ENCODE data around the gene PFDN2.

DNA sequence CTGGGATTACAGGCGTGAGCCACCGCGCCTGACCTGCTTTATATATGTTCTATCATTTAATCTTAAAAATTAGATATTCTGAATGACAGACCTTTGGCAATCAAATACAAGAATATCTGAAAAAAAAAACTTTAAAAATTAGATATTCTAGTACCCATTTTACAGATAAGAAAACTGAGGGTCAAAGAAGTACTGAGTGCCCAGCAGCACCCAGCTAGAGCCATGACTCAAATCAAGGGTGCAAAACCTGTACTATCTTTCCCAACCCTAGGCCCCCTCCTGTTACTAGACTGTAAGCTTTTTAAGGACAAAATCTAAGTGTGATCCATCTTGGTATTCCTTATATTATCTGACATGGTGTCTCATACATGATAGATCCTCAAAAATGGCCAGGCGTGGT lies 56.4 kb downstream of the PFDN2 start:
- no peak for TF ChIP-seq SMC3 (IDR thresholded peaks at IDR 0.05; ENCODE audit: low read depth, low read length)
- TF ChIP-seq EP300 (IDR thresholded peaks at IDR 0.05; ENCODE audit: borderline replicate concordance in 1 of 2, low read depth in 1 of 2, low read length in 1 of 2): no peak
- TF ChIP-seq, protein P1, sequence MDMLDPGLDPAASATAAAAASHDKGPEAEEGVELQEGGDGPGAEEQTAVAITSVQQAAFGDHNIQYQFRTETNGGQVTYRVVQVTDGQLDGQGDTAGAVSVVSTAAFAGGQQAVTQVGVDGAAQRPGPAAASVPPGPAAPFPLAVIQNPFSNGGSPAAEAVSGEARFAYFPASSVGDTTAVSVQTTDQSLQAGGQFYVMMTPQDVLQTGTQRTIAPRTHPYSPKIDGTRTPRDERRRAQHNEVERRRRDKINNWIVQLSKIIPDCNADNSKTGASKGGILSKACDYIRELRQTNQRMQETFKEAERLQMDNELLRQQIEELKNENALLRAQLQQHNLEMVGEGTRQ (IDR thresholded peaks at IDR 0.05; ENCODE audit: borderline replicate concordance, low read depth, low read length): no peak
- TF ChIP-seq, protein P2, sequence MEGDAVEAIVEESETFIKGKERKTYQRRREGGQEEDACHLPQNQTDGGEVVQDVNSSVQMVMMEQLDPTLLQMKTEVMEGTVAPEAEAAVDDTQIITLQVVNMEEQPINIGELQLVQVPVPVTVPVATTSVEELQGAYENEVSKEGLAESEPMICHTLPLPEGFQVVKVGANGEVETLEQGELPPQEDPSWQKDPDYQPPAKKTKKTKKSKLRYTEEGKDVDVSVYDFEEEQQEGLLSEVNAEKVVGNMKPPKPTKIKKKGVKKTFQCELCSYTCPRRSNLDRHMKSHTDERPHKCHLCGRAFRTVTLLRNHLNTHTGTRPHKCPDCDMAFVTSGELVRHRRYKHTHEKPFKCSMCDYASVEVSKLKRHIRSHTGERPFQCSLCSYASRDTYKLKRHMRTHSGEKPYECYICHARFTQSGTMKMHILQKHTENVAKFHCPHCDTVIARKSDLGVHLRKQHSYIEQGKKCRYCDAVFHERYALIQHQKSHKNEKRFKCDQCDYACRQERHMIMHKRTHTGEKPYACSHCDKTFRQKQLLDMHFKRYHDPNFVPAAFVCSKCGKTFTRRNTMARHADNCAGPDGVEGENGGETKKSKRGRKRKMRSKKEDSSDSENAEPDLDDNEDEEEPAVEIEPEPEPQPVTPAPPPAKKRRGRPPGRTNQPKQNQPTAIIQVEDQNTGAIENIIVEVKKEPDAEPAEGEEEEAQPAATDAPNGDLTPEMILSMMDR (IDR thresholded peaks at IDR 0.05): no peak
- no peak for TF ChIP-seq GABPA (IDR thresholded peaks at IDR 0.05; ENCODE audit: low read depth)
- no peak for TF ChIP-seq JUND (IDR thresholded peaks at IDR 0.05)
- TF ChIP-seq MEF2A (IDR thresholded peaks at IDR 0.05; ENCODE audit: borderline replicate concordance, low read depth): no peak
- TF ChIP-seq, protein P3, sequence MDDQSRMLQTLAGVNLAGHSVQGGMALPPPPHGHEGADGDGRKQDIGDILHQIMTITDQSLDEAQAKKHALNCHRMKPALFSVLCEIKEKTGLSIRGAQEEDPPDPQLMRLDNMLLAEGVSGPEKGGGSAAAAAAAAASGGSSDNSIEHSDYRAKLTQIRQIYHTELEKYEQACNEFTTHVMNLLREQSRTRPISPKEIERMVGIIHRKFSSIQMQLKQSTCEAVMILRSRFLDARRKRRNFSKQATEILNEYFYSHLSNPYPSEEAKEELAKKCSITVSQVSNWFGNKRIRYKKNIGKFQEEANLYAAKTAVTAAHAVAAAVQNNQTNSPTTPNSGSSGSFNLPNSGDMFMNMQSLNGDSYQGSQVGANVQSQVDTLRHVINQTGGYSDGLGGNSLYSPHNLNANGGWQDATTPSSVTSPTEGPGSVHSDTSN (IDR thresholded peaks at IDR 0.05): no peak
- no peak for TF ChIP-seq MXI1 (IDR thresholded peaks at IDR 0.05; ENCODE audit: low read depth, low read length)
- TF ChIP-seq, protein P4, sequence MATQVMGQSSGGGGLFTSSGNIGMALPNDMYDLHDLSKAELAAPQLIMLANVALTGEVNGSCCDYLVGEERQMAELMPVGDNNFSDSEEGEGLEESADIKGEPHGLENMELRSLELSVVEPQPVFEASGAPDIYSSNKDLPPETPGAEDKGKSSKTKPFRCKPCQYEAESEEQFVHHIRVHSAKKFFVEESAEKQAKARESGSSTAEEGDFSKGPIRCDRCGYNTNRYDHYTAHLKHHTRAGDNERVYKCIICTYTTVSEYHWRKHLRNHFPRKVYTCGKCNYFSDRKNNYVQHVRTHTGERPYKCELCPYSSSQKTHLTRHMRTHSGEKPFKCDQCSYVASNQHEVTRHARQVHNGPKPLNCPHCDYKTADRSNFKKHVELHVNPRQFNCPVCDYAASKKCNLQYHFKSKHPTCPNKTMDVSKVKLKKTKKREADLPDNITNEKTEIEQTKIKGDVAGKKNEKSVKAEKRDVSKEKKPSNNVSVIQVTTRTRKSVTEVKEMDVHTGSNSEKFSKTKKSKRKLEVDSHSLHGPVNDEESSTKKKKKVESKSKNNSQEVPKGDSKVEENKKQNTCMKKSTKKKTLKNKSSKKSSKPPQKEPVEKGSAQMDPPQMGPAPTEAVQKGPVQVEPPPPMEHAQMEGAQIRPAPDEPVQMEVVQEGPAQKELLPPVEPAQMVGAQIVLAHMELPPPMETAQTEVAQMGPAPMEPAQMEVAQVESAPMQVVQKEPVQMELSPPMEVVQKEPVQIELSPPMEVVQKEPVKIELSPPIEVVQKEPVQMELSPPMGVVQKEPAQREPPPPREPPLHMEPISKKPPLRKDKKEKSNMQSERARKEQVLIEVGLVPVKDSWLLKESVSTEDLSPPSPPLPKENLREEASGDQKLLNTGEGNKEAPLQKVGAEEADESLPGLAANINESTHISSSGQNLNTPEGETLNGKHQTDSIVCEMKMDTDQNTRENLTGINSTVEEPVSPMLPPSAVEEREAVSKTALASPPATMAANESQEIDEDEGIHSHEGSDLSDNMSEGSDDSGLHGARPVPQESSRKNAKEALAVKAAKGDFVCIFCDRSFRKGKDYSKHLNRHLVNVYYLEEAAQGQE (IDR thresholded peaks at IDR 0.05; ENCODE audit: low read depth, low read length): no peak
- TF ChIP-seq, protein P5, sequence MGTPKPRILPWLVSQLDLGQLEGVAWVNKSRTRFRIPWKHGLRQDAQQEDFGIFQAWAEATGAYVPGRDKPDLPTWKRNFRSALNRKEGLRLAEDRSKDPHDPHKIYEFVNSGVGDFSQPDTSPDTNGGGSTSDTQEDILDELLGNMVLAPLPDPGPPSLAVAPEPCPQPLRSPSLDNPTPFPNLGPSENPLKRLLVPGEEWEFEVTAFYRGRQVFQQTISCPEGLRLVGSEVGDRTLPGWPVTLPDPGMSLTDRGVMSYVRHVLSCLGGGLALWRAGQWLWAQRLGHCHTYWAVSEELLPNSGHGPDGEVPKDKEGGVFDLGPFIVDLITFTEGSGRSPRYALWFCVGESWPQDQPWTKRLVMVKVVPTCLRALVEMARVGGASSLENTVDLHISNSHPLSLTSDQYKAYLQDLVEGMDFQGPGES (IDR thresholded peaks at IDR 0.05; ENCODE audit: low read depth, low read length): no peak
- TF ChIP-seq FOXJ3 (CRISPR knock-in tag; IDR thresholded peaks at IDR 0.05): no peak
